Measurements from ENCODE around the gene TFF1.

DNA sequence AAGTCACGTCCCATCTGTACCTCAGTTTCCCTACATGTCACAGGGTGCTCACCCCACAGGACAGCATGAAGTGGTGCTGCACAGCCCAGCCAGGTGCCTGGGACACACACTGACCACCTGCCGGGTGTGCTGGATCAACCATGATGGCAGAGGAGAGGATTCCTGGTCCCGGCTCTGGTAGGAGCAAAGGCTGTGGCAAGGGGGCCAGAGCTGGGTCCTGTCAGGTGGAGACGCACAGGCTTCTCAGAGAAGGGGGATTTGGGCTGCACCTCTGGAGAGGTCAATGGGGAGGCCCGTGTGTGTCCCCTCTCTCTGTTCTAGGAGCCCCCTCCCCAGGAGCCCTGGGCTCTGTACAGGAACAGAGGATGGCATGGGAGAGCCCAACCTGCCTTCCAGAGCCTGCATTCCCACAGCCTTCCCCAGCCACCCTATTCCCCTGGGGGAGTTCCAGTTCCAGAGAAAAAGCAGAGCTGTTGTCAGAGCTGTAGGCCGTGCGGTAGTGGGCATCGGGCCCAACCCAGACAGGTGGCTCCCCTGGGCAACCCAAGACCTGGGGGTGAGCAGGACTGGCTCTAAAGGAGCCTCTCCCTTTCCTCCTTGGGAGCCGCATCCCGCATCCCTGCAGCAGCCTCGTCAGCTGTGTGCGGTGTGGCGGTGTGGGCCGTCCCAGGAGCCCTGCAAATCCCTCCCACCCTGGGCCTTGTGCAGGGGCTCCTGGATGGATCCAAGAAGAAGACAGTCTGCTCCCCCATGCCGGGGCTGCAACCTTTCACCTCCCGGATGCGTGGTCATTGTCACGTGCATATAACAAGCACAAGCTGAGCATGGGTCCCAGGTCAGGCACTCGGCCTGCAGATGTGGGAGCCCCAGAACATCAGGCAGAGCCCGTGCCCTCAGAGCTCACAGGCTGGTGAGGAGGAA, 48.2 kb downstream of the TFF1 start:
- TF ChIP-seq, protein P1, sequence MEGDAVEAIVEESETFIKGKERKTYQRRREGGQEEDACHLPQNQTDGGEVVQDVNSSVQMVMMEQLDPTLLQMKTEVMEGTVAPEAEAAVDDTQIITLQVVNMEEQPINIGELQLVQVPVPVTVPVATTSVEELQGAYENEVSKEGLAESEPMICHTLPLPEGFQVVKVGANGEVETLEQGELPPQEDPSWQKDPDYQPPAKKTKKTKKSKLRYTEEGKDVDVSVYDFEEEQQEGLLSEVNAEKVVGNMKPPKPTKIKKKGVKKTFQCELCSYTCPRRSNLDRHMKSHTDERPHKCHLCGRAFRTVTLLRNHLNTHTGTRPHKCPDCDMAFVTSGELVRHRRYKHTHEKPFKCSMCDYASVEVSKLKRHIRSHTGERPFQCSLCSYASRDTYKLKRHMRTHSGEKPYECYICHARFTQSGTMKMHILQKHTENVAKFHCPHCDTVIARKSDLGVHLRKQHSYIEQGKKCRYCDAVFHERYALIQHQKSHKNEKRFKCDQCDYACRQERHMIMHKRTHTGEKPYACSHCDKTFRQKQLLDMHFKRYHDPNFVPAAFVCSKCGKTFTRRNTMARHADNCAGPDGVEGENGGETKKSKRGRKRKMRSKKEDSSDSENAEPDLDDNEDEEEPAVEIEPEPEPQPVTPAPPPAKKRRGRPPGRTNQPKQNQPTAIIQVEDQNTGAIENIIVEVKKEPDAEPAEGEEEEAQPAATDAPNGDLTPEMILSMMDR (tag by site-specific recombination; IDR thresholded peaks at IDR 0.05), result no peak
- TF ChIP-seq ZFP3 (tag by site-specific recombination; IDR thresholded peaks at IDR 0.05; ENCODE audit: low read depth) (no peak), ZSCAN30 (tag by site-specific recombination; IDR thresholded peaks at IDR 0.05) (no peak), ZNF510 (tag by site-specific recombination; IDR thresholded peaks at IDR 0.05; ENCODE audit: insufficient replicate concordance) (no peak), REPIN1 (tag by site-specific recombination; IDR thresholded peaks at IDR 0.05; ENCODE audit: low read depth) (no peak), ZNF530 (tag by site-specific recombination; IDR thresholded peaks at IDR 0.05; ENCODE audit: low read depth) (no peak), KLF16 (tag by site-specific recombination; IDR thresholded peaks at IDR 0.05) (no peak), ZNF621 (tag by site-specific recombination; IDR thresholded peaks at IDR 0.05) (no peak), ZBTB8A (tag by site-specific recombination; IDR thresholded peaks at IDR 0.05) (no peak), ZNF433 (tag by site-specific recombination; IDR thresholded peaks at IDR 0.05; ENCODE audit: low read depth) (no peak), ZNF600 (tag by site-specific recombination; IDR thresholded peaks at IDR 0.05) (no peak), ZNF138 (tag by site-specific recombination; IDR thresholded peaks at IDR 0.05; ENCODE audit: borderline replicate concordance) (no peak)
- TF ChIP-seq, protein P2, sequence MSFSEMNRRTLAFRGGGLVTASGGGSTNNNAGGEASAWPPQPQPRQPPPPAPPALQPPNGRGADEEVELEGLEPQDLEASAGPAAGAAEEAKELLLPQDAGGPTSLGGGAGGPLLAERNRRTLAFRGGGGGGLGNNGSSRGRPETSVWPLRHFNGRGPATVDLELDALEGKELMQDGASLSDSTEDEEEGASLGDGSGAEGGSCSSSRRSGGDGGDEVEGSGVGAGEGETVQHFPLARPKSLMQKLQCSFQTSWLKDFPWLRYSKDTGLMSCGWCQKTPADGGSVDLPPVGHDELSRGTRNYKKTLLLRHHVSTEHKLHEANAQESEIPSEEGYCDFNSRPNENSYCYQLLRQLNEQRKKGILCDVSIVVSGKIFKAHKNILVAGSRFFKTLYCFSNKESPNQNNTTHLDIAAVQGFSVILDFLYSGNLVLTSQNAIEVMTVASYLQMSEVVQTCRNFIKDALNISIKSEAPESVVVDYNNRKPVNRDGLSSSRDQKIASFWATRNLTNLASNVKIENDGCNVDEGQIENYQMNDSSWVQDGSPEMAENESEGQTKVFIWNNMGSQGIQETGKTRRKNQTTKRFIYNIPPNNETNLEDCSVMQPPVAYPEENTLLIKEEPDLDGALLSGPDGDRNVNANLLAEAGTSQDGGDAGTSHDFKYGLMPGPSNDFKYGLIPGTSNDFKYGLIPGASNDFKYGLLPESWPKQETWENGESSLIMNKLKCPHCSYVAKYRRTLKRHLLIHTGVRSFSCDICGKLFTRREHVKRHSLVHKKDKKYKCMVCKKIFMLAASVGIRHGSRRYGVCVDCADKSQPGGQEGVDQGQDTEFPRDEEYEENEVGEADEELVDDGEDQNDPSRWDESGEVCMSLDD (tag by site-specific recombination; IDR thresholded peaks at IDR 0.05), result no peak
- TF ChIP-seq, protein P3, sequence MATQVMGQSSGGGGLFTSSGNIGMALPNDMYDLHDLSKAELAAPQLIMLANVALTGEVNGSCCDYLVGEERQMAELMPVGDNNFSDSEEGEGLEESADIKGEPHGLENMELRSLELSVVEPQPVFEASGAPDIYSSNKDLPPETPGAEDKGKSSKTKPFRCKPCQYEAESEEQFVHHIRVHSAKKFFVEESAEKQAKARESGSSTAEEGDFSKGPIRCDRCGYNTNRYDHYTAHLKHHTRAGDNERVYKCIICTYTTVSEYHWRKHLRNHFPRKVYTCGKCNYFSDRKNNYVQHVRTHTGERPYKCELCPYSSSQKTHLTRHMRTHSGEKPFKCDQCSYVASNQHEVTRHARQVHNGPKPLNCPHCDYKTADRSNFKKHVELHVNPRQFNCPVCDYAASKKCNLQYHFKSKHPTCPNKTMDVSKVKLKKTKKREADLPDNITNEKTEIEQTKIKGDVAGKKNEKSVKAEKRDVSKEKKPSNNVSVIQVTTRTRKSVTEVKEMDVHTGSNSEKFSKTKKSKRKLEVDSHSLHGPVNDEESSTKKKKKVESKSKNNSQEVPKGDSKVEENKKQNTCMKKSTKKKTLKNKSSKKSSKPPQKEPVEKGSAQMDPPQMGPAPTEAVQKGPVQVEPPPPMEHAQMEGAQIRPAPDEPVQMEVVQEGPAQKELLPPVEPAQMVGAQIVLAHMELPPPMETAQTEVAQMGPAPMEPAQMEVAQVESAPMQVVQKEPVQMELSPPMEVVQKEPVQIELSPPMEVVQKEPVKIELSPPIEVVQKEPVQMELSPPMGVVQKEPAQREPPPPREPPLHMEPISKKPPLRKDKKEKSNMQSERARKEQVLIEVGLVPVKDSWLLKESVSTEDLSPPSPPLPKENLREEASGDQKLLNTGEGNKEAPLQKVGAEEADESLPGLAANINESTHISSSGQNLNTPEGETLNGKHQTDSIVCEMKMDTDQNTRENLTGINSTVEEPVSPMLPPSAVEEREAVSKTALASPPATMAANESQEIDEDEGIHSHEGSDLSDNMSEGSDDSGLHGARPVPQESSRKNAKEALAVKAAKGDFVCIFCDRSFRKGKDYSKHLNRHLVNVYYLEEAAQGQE (tag by site-specific recombination; IDR thresholded peaks at IDR 0.05), result no peak
